Measurements from ENCODE around the gene ACD. TPM values are rescaled to one million over a fixed set of nuclear protein-coding genes. Genes with fewer than 3 reads are reported as not detected.
A peak's percentile ranks its signal among the peaks of the same experiment; 100 is the strongest.

Gene ACD
- total RNA-seq, 2 donors from 2014 or later: 16.9 to 20.4 TPM

- H3K27me3 ChIP-seq (replicated peaks; ENCODE audit: insufficient read depth): no peaks in the 10 kb centered on the region
- no peak overlapping the region for H3K4me3 ChIP-seq
- H3K9me3 ChIP-seq: no peaks in the 10 kb centered on the region
- H3K36me3 ChIP-seq: peaks cover 12% of the 10 kb centered on the region
- DNase-seq (ENCODE audit: low spot score) (no peak), ATAC-seq (ENCODE audit: insufficient number of reproducible peaks, low FRiP score, low read depth) (no peak)
- H3K4me1 ChIP-seq (ENCODE audit: control insufficient read depth in 1 of 2, low read depth in 2 of 2): peaks cover 19 to 31% of the 10 kb centered on the region in 2 donors
- no peak overlapping the region for H3K27ac ChIP-seq
- no peak for TF ChIP-seq CTCF (IDR thresholded peaks at IDR 0.05)
These were observed 2.0 kb upstream of the ACD start for GRCh38 chr16:67661886-67662652.

GRCh38 chr16:67661101-67661761, 1.2 kb upstream of the ACD start:
- Histone ChIP-seq H3K9me3 (no peaks in the 10 kb centered on the region), H3K27me3 (replicated peaks; ENCODE audit: insufficient read depth) (no peaks in the 10 kb centered on the region), H3K27ac (peak overlapping the region; percentile 76 to 97), H3K4me3 (peak overlapping the region; percentile 91), H3K36me3 (peaks cover 15% of the 10 kb centered on the region), H3K4me1 (ENCODE audit: control insufficient read depth in 1 of 2, low read depth in 2 of 2) (peaks cover 18 to 27% of the 10 kb centered on the region in 2 donors)
- no peak for DNase-seq (ENCODE audit: low spot score)
- no peak for ATAC-seq (ENCODE audit: insufficient number of reproducible peaks, low FRiP score, low read depth)
- no peak for TF ChIP-seq CTCF (IDR thresholded peaks at IDR 0.05)

GRCh38 chr16:67660564-67661028, 536 bp upstream of the ACD start, which contains the start of gene PARD6A:
Gene PARD6A, plus strand, starts transcription at chr16:67660960. Its CDS starts 79 bp downstream, at chr16:67661039.
- H3K4me3 ChIP-seq: peak within 1 kb of the TSS; percentile 91
- DNase-seq (ENCODE audit: low spot score) (peak; percentile 86), ATAC-seq (ENCODE audit: insufficient number of reproducible peaks, low FRiP score, low read depth) (peak; percentile 94)
- H3K36me3 ChIP-seq: peaks cover 15% of the 10 kb centered on the region
- TF ChIP-seq CTCF (IDR thresholded peaks at IDR 0.05): no peak
- H3K9me3 ChIP-seq: no peaks in the 10 kb centered on the region
- peaks cover 12 to 21% of the 10 kb centered on the region in 2 donors for H3K4me1 ChIP-seq (ENCODE audit: control insufficient read depth in 1 of 2, low read depth in 2 of 2)
- peak within 1 kb of the TSS; percentile 84 to 97 for H3K27ac ChIP-seq
- H3K27me3 ChIP-seq (replicated peaks; ENCODE audit: insufficient read depth): no peaks in the 10 kb centered on the region

- no peaks in the 10 kb centered on the region for H3K27me3 ChIP-seq (replicated peaks; ENCODE audit: insufficient read depth)
- H3K9me3 ChIP-seq: no peaks in the 10 kb centered on the region
- H3K4me3 ChIP-seq: peak overlapping the region; percentile 91
- no peak for ATAC-seq (ENCODE audit: insufficient number of reproducible peaks, low FRiP score, low read depth)
- H3K4me1 ChIP-seq (ENCODE audit: control insufficient read depth in 1 of 2, low read depth in 2 of 2): peaks cover 12 to 19% of the 10 kb centered on the region in 2 donors
- no peak for DNase-seq (ENCODE audit: low spot score)
- TF ChIP-seq CTCF (IDR thresholded peaks at IDR 0.05): no peak
- H3K36me3 ChIP-seq: peaks cover 15% of the 10 kb centered on the region
- no peak overlapping the region for H3K27ac ChIP-seq
These were observed 998 bp downstream of the ACD start for GRCh38 chr16:67658849-67659674.

Measured in thoracic aorta (tissue), 2 donors.